Measurements from ENCODE around the gene KNDC1.

GRCh38 chr10:133264461-133264860, 104.4 kb downstream of the KNDC1 start:
- TF ChIP-seq CTCF (IDR thresholded peaks at IDR 0.05; ENCODE audit: poor library complexity, severe bottlenecking) = no peak
- TF ChIP-seq POLR2AphosphoS5 (IDR thresholded peaks at IDR 0.05) = no peak
- no peak for TF ChIP-seq REST (IDR thresholded peaks at IDR 0.05; ENCODE audit: borderline replicate concordance)
- no peak for TF ChIP-seq RAD21 (conservative IDR thresholded peaks at IDR 0.05)
- TF ChIP-seq MXI1 (conservative IDR thresholded peaks at IDR 0.05; ENCODE audit: poor library complexity, severe bottlenecking) = no peak
- no peak for TF ChIP-seq EZH2 (IDR thresholded peaks at IDR 0.05; ENCODE audit: borderline replicate concordance, insufficient read depth, low read length, poor library complexity, severe bottlenecking)
